GM10266 (cell line): ENCODE results near the gene ZNF26.
"Not testable (repeated sequence)": the region's sequence is repeated elsewhere in the genome, so short reads cannot be mapped to it uniquely, and the experiment has no call there.

Source experiments
- DNase-seq: peaks from one replicate; pipeline ENCODE4 v3.0.0; 2012; ENCODE audit errors: extremely low spot score
- TF ChIP-seq, protein P1 (sequence below): IDR thresholded peaks from 2 replicates; pipeline ENCODE4 v1.5.1; 2012; ENCODE audit warnings: mild to moderate bottlenecking, low read depth; ENCODE audit not compliant: control insufficient read depth, insufficient read depth; ENCODE audit errors: missing control alignments

ZNF26 gene, protein sequence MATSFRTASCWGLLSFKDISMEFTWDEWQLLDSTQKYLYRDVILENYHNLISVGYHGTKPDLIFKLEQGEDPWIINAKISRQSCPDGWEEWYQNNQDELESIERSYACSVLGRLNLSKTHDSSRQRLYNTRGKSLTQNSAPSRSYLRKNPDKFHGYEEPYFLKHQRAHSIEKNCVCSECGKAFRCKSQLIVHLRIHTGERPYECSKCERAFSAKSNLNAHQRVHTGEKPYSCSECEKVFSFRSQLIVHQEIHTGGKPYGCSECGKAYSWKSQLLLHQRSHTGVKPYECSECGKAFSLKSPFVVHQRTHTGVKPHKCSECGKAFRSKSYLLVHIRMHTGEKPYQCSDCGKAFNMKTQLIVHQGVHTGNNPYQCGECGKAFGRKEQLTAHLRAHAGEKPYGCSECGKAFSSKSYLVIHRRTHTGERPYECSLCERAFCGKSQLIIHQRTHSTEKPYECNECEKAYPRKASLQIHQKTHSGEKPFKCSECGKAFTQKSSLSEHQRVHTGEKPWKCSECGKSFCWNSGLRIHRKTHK

DNA sequence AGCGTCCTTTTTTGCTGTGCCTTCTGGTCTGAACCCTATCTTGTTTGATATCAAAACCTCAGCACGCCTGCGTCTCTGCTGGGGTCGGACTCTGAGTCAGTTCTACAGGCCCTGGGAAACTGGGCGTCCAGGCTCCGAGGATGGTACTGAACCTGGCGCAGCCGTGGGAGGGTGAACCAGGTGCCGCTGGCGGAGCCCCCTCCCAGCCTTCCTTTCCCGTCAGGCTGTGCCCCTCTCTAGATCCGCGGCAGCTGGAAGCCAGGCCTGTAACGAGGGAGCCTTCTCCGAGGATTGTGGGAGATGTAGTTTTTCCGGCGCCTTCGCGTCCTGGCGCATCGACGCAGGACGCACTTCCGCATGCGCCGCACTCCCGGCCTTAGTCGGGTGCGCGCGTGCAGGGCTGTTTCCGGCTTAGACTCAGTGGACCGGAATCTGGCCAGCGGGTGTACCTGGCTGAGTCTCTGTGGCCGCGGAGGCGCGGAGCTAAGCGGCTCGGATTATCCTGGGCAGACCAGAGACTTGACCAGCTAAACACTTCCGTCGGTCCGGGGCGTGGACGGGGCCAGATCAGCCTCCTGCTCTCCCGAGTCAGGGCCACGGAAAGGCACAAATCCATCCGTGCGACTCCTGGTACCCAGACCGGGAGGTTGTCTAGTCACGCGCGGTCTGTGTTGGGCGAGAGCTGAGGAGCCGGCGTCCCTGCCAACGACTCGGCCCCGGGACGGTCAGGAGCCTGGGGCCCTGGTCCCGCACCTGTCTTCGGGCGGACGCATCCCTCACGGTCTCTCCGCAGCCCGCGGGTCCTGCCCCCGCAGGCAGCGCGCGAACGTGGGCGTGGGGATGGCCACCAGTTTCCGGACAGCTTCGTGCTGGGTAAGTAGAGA lies at the start of gene ZNF26:
TSS of gene ZNF26 (plus strand) at position 367 of the 884 bp plus-strand sequence. CDS start at position 841, 474 bp downstream.
- TF ChIP-seq, protein P1, sequence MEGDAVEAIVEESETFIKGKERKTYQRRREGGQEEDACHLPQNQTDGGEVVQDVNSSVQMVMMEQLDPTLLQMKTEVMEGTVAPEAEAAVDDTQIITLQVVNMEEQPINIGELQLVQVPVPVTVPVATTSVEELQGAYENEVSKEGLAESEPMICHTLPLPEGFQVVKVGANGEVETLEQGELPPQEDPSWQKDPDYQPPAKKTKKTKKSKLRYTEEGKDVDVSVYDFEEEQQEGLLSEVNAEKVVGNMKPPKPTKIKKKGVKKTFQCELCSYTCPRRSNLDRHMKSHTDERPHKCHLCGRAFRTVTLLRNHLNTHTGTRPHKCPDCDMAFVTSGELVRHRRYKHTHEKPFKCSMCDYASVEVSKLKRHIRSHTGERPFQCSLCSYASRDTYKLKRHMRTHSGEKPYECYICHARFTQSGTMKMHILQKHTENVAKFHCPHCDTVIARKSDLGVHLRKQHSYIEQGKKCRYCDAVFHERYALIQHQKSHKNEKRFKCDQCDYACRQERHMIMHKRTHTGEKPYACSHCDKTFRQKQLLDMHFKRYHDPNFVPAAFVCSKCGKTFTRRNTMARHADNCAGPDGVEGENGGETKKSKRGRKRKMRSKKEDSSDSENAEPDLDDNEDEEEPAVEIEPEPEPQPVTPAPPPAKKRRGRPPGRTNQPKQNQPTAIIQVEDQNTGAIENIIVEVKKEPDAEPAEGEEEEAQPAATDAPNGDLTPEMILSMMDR = no peak
- DNase-seq = peak; percentile 93

- DNase-seq = not testable (repeated sequence)
Measured at GRCh38 chr12:132936921-132937320, 49.2 kb upstream of the ZNF26 start.

- DNase-seq = no peak
- TF ChIP-seq, protein P1 = no peak
Measured at GRCh38 chr12:132937476-132937875, 48.7 kb upstream of the ZNF26 start.

GRCh38 chr12:132938807-132939206 lies 47.4 kb upstream of the ZNF26 start:
- not testable (repeated sequence) for DNase-seq

DNA sequence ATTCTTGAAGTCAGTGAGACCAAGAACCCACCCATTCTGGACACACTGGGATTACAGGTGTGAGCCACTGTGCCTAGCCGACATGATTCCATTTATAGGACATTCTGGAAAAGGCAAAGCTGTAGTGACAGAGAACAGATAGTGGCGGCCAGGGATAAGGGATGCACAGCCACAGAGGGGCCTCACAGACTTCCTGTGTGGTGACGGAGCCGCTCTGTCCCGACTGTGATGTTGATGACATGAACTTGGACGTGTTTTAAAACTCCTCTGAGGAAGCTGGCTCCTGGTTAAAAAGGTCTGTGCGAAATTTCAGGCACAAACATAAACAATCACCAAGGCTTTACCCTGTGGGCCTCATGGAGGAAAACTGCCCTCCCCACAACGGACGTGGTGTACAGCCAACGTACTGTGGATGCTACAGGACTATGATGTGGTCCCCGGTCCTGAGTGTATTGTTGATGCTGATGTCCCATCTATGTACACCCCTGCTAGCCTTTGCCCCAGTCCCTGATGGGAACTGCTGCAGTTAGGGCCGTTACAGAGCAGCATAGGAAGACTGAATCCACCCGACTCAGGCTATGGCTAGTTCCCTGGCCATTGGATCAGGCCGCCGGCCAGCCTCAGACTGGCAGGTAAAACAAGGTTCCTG lies 46.0 kb upstream of the ZNF26 start:
- TF ChIP-seq, protein P1 = no peak
- DNase-seq = no peak

GRCh38 chr12:132941336-132941954 lies 44.7 kb upstream of the ZNF26 start:
- no peak for DNase-seq

GRCh38 chr12:132942611-132943010 lies 43.6 kb upstream of the ZNF26 start:
- TF ChIP-seq, protein P1 = no peak
- DNase-seq = no peak

More at GRCh38 chr12:132941336-132941954, 44.7 kb upstream of the ZNF26 start:
- TF ChIP-seq, protein P1 = no peak
